HepG2 (cell line): Measurements from ENCODE around the gene SYNPR. TPM values are rescaled to one million over a fixed set of nuclear protein-coding genes. Genes with fewer than 3 reads are reported as not detected.
A peak's percentile ranks its signal among the peaks of the same experiment; 100 is the strongest.

ENCODE experiments used
- ATAC-seq: fragments of 200-7000 bp; cut with Tn5 transposase; 3 replicates; pipeline ENCODE4 v1.9.1; 2020; ENCODE audit warnings: mild to moderate bottlenecking, moderate library complexity
- BruUV-seq: library from RNA; stranded (reverse); fragments of 400-500 nt; replicated peaks from 2 replicates; lab custom pipeline; 2021; lab: Mats Ljungman, UMichigan
- CTCF ChIA-PET: fragments of 300-600 bp; formaldehyde crosslinking; extraction: SDS; loops from one replicate; lab custom pipeline; 2021; ENCODE audit warnings: low total read pairs, inconsistent platforms, low intra/inter-chr PET ratio; lab: Yijun Ruan, JAX
- POLR2A ChIA-PET: fragments of 350-600 bp; sonication (Branson Sonifier 250); formaldehyde crosslinking; loops from one replicate; lab custom pipeline; 2020; ENCODE audit warnings: antibody characterized with exemption, inconsistent platforms; lab: Yijun Ruan, JAX
- DNase-seq: peaks from one replicate; pipeline ENCODE4 v3.0.0-alpha.2; 2015; ENCODE audit warnings: low spot score
- FAIRE-seq: peaks from 3 replicates; lab custom pipeline; 2011; peaks lifted over from hg19 to GRCh38; lab: Jason Lieb, UNC
- H2AFZ ChIP-seq: one replicate; pipeline ENCODE4 v1.6.1; 2011; ENCODE audit warnings: low read length, inconsistent platforms
- H3K27ac ChIP-seq: fragments of 300-600 bp; 3 replicates; pipeline ENCODE4 v1.8.0; 2011; ENCODE audit warnings: mixed run types, mild to moderate bottlenecking, mixed read lengths, low read length, inconsistent platforms; ENCODE audit not compliant: insufficient read depth; ENCODE audit errors: extremely low read length
- H3K27me3 ChIP-seq, 2 experiments: fragments of 200-600 bp in 1 of 2; 2 replicates in 1 of 2; 3 replicates in 1 of 2; pipeline versions ENCODE4 v1.6.0 to v1.8.0; 2011; ENCODE audit warnings: low read length in 2 of 2, mild to moderate bottlenecking in 2 of 2, moderate library complexity in 2 of 2, inconsistent platforms in 1 of 2; ENCODE audit not compliant: insufficient read depth in 2 of 2, control insufficient read depth in 1 of 2
- H3K36me3 ChIP-seq, 2 experiments: fragments of 200-600 bp in 1 of 2; replicated peaks in 1 of 2; 2 replicates in 1 of 2; 3 replicates in 1 of 2; pipeline versions ENCODE4 v1.5.1 to v1.8.0; 2011; ENCODE audit warnings: low read length in 2 of 2, inconsistent platforms in 1 of 2; ENCODE audit not compliant: insufficient read depth in 2 of 2, control insufficient read depth in 1 of 2
- H3K4me1 ChIP-seq: 2 replicates; pipeline ENCODE4 v1.5.1; 2012; ENCODE audit warnings: low read length, inconsistent platforms; ENCODE audit not compliant: insufficient read depth
- H3K4me2 ChIP-seq: 2 replicates; pipeline ENCODE4 v1.6.0; 2011; ENCODE audit warnings: low read depth, low read length, inconsistent platforms
- H3K4me3 ChIP-seq, 3 experiments: fragments of 200-600 bp in 1 of 3; sonication (generic), shearing (Covaris generic) in 1 of 3; replicated peaks in 1 of 3; 2 replicates each; pipeline ENCODE4 v1.5.1; 2011 to 2016; ENCODE audit warnings: low read length in 3 of 3, inconsistent platforms in 2 of 3, low read depth in 2 of 3, mild to moderate bottlenecking in 2 of 3, control low read depth in 1 of 3, mixed read lengths in 1 of 3; ENCODE audit not compliant: insufficient read depth in 1 of 3
- H3K79me2 ChIP-seq: one replicate; pipeline ENCODE4 v1.6.1; 2011; ENCODE audit warnings: low read length, inconsistent platforms; ENCODE audit not compliant: insufficient read depth
- H3K9ac ChIP-seq: 2 replicates; pipeline ENCODE4 v1.6.0; 2011; ENCODE audit warnings: mild to moderate bottlenecking, low read depth, low read length, inconsistent platforms; ENCODE audit not compliant: insufficient read depth
- H3K9me3 ChIP-seq: 2 replicates; pipeline ENCODE4 v1.5.1; 2012; ENCODE audit warnings: mild to moderate bottlenecking, low read length
- H4K20me1 ChIP-seq: 2 replicates; pipeline ENCODE4 v1.6.0; 2011; ENCODE audit warnings: inconsistent platforms, mild to moderate bottlenecking, low read length, moderate library complexity; ENCODE audit not compliant: insufficient read depth
- ATAD3A ChIP-seq: sonication (generic); formaldehyde crosslinking; IDR thresholded peaks from 2 replicates; pipeline ENCODE4 v1.4.0; 2020; ENCODE audit warnings: missing genetic modification reagents
- ATF7 ChIP-seq, 2 experiments: fragments of 450-650 bp in 1 of 2; sonication (generic) in 1 of 2; formaldehyde crosslinking in 1 of 2; IDR thresholded peaks; 2 replicates each; pipeline versions ENCODE4 v1.4.0 to v1.6.1; 2016 to 2020; ENCODE audit warnings: antibody characterized with exemption in 1 of 2, mild to moderate bottlenecking in 1 of 2, missing genetic modification reagents in 1 of 2
- ATM ChIP-seq: fragments of 450-650 bp; IDR thresholded peaks from 2 replicates; pipeline ENCODE4 v1.7.1; 2017; ENCODE audit warnings: mild to moderate bottlenecking, borderline replicate concordance
- CEBPZ ChIP-seq: IDR thresholded peaks from 2 replicates; pipeline ENCODE4 v1.6.1; 2012; ENCODE audit warnings: low read length, improper control_type of control experiment
- GTF3A ChIP-seq: sonication (generic); formaldehyde crosslinking; conservative IDR thresholded peaks from 2 replicates; pipeline ENCODE4 v1.4.0; 2020; ENCODE audit warnings: mild to moderate bottlenecking, missing genetic modification reagents
- HOXA3 ChIP-seq: sonication (generic); formaldehyde crosslinking; IDR thresholded peaks from 2 replicates; pipeline ENCODE4 v1.5.0; 2020; ENCODE audit warnings: missing genetic modification reagents
- MAFF ChIP-seq: IDR thresholded peaks from 2 replicates; pipeline ENCODE4 v1.6.1; 2011; ENCODE audit warnings: low read depth, low read length, improper control_type of control experiment
- MAFK ChIP-seq, 2 experiments: IDR thresholded peaks in 1 of 2; conservative IDR thresholded peaks in 1 of 2; 2 replicates each; pipeline ENCODE4 v1.6.1; 2011; ENCODE audit warnings: improper control_type of control experiment in 2 of 2, low read length in 2 of 2
- NCOR1 ChIP-seq: fragments of 200-600 bp; sonication (generic); IDR thresholded peaks from 2 replicates; pipeline ENCODE4 v1.7.0; 2017; ENCODE audit warnings: antibody characterized with exemption, low read length, borderline replicate concordance
- NFYB ChIP-seq: sonication (generic); formaldehyde crosslinking; IDR thresholded peaks from 2 replicates; pipeline ENCODE4 v1.4.0; 2020; ENCODE audit warnings: missing genetic modification reagents
- NRL ChIP-seq: sonication (generic); formaldehyde crosslinking; IDR thresholded peaks from 2 replicates; pipeline ENCODE4 v1.5.0; 2020; ENCODE audit warnings: missing genetic modification reagents, mild to moderate bottlenecking, moderate library complexity, borderline replicate concordance
- U2AF1 ChIP-seq: fragments of 200-400 bp; formaldehyde crosslinking; optimal IDR thresholded peaks from 2 replicates; pipeline ENCODE3; 2017; ENCODE audit warnings: mild to moderate bottlenecking, low read depth, low read length
- ZNF800 ChIP-seq: sonication (generic); formaldehyde crosslinking; IDR thresholded peaks from 2 replicates; pipeline ENCODE4 v1.4.0; 2020; ENCODE audit warnings: missing genetic modification reagents
- WGBS: methylation state at CpG from one replicate; pipeline ENCODE4 v1.1.6; 2017; ENCODE audit warnings: low lambda C conversion rate; 5-methylcytosine and 5-hydroxymethylcytosine counted together
- in situ Hi-C: cut with HindIII; loops from 2 replicates; pipeline ENCODE4 v1.10.0; 2017; ENCODE audit warnings: low pct_unique_long_range_greater_than_20kb; ENCODE audit not compliant: extremely low pct_ligation_motif_present
- intact Hi-C: fragments of 100-400 bp; cut with micrococcal nuclease; formaldehyde crosslinking; loops from one replicate; pipeline ENCODE4 v1.10.0; 2022; ENCODE audit not compliant: unreplicated experiment
- polyA plus RNA-seq, 8 experiments: library from polyadenylated mRNA; depleted of rRNA in 3 of 8; stranded (reverse) in 7 of 8; unstranded in 1 of 8; fragments of >200 nt; fragmentation: Illumina TruSeq in 4 of 8; extraction: Trizol in 4 of 8; gene quantifications; 2 replicates each; pipeline versions ENCODE4 v1.2.1 to v1.2.3, GENCODE V29; 2011 to 2016; ENCODE audit warnings: low read depth in 4 of 8, missing spikeins in 1 of 8, mixed read lengths in 1 of 8; ENCODE audit not compliant: insufficient read depth in 1 of 8
- total RNA-seq, 5 experiments: library from RNA; depleted of rRNA; stranded (reverse); fragments of >200 nt; fragmentation: Illumina TruSeq; extraction: Trizol; gene quantifications; 2 replicates each; pipeline ENCODE4 v1.2.3, GENCODE V29; 2016; ENCODE audit warnings: low read depth in 1 of 5

Gene SYNPR
- total and polyA plus RNA-seq, 2 of the 13 experiments (the other 11 are each of a cell fraction or from before 2014, with no cell fraction given), result 0.04 TPM; not detected in 1

- Histone ChIP-seq H3K4me1 (no peaks in the 10 kb centered on the region), H3K36me3 (no peaks in the 10 kb centered on the region), H4K20me1 (no peaks in the 10 kb centered on the region), H3K9ac (no peak overlapping the region), H3K9me3 (no peaks in the 10 kb centered on the region), H3K4me3 (no peak overlapping the region), H3K27me3 (no peaks in the 10 kb centered on the region), H3K27ac (no peak overlapping the region), H3K4me2 (no peak overlapping the region), H3K79me2 (no peaks in the 10 kb centered on the region), H2AFZ (no peak overlapping the region)
- BruUV-seq, result no TSS peak
- ChIA-PET POLR2A (no interaction called here), CTCF (no interaction called here)
- ATAC-seq (no peak), FAIRE-seq (no peak), DNase-seq (no peak)
- in situ Hi-C loops (no loop called here), intact Hi-C loops (no loop called here)
- TF ChIP-seq ZNF800 (CRISPR knock-in tag), result no peak
- TF ChIP-seq HOXA3 (CRISPR knock-in tag), result no peak
- peak; percentile 51 to 73; a peak in 3 of 4 replicates for TF ChIP-seq MAFK (conservative IDR thresholded peaks at IDR 0.05 in 1 of 2, IDR thresholded peaks at IDR 0.05 in 1 of 2; ENCODE audit: low read length in 2 of 2)
- TF ChIP-seq ATF7 (IDR thresholded peaks at IDR 0.05), result no peak
- no peak for TF ChIP-seq ATF7 (CRISPR knock-in tag; IDR thresholded peaks at IDR 0.05)
- peak; percentile 57; the same call in 1 of the 2 replicates for TF ChIP-seq MAFF
- WGBS, result 2% methylated on average over 2 of the region's 2 CpGs
Observed at GRCh38 chr3:63248015-63248414, 30.1 kb upstream of the SYNPR start.

GRCh38 chr3:63251499-63251898 lies 26.6 kb upstream of the SYNPR start:
- Histone ChIP-seq H3K36me3 (no peaks in the 10 kb centered on the region), H3K27ac (no peak overlapping the region), H3K4me2 (no peak overlapping the region), H3K9me3 (no peaks in the 10 kb centered on the region), H3K9ac (no peak overlapping the region), H4K20me1 (no peaks in the 10 kb centered on the region), H2AFZ (no peak overlapping the region), H3K27me3 (no peaks in the 10 kb centered on the region), H3K4me3 (no peak overlapping the region), H3K79me2 (no peaks in the 10 kb centered on the region), H3K4me1 (no peaks in the 10 kb centered on the region)
- DNase-seq, result no peak
- in situ Hi-C loops (no loop called here), intact Hi-C loops (no loop called here)
- ATAC-seq, result no peak
- CTCF ChIA-PET, result no interaction called here
- FAIRE-seq, result no peak
- POLR2A ChIA-PET, result no interaction called here
- WGBS, result 5% methylated on average over 7 of the region's 7 CpGs
- no TSS peak for BruUV-seq
- no peak for TF ChIP-seq U2AF1
- TF ChIP-seq GTF3A (CRISPR knock-in tag), result no peak
- TF ChIP-seq NFYB (CRISPR knock-in tag), result no peak
- no peak for TF ChIP-seq ATAD3A
- no peak for TF ChIP-seq NRL (CRISPR knock-in tag)
- no peak for TF ChIP-seq NCOR1
- no peak for TF ChIP-seq CEBPZ
- no peak for TF ChIP-seq ATM
